ENCODE results near the gene ZNF766. TPM values are rescaled to one million over a fixed set of nuclear protein-coding genes. Genes with fewer than 3 reads are reported as not detected.

Gene ZNF766
- total RNA-seq, 2 experiments from 2014 or later = 15.8 to 17.1 TPM

- H3K4me3 ChIP-seq (ENCODE audit: low read depth, low read length, poor library complexity, severe bottlenecking) = no peak overlapping the region
- H3K9me2 ChIP-seq (ENCODE audit: insufficient read depth, low read length) = no peaks in the 10 kb centered on the region
- peaks cover 44% of the 10 kb centered on the region for H3K36me3 ChIP-seq (ENCODE audit: insufficient read depth, low read length)
- no peak for TF ChIP-seq CTCF (conservative IDR thresholded peaks at IDR 0.05; ENCODE audit: low read length)
- no peak for TF ChIP-seq EZH2phosphoT487 (IDR thresholded peaks at IDR 0.05; ENCODE audit: borderline replicate concordance, low read depth, low read length)
- H3K4me1 ChIP-seq (ENCODE audit: insufficient read depth, low read length, poor library complexity, severe bottlenecking) = no peaks in the 10 kb centered on the region
- intact Hi-C loops (cut with micrococcal nuclease; ENCODE audit: unreplicated experiment) = no loop called here
- no peaks in the 10 kb centered on the region for H3K79me2 ChIP-seq (ENCODE audit: insufficient read depth, low read depth, low read length)
- CTCF ChIA-PET (ENCODE audit: unreplicated experiment) = no interaction called here
- POLR2A ChIA-PET = interaction anchor here (0.5 kb wide), 1 partner anchor 43 kb away, joined by 9 read pairs; no protein-coding TSS in a partner anchor
- no peak for DNase-seq (ENCODE audit: low spot score)
- H2AFZ ChIP-seq (ENCODE audit: low read length) = no peak overlapping the region
- BruUV-seq (replicated peaks) = no TSS peak
- no peaks in the 10 kb centered on the region for H4K20me1 ChIP-seq (ENCODE audit: insufficient read depth, low read length)
- no peaks in the 10 kb centered on the region for H3K9me3 ChIP-seq (ENCODE audit: low read length)
- H3K27ac ChIP-seq (ENCODE audit: low read depth, low read length, poor library complexity, severe bottlenecking) = no peak overlapping the region
- no peak overlapping the region for H3K4me2 ChIP-seq (ENCODE audit: low read length)
These were observed 39.9 kb upstream of the ZNF766 start for GRCh38 chr19:52229524-52229923.

- no peak overlapping the region for H2AFZ ChIP-seq (ENCODE audit: low read length)
- no peaks in the 10 kb centered on the region for H3K4me1 ChIP-seq (ENCODE audit: insufficient read depth, low read length, poor library complexity, severe bottlenecking)
- intact Hi-C loops (cut with micrococcal nuclease; ENCODE audit: unreplicated experiment) = loop anchor here (10.0 kb wide), 1 partner anchor 306 kb away; the partner anchor contains the start of gene ZNF613
- H3K27ac ChIP-seq (ENCODE audit: low read depth, low read length, poor library complexity, severe bottlenecking) = no peak overlapping the region
- POLR2A ChIA-PET = no interaction called here
- H3K79me2 ChIP-seq (ENCODE audit: insufficient read depth, low read depth, low read length) = no peaks in the 10 kb centered on the region
- H3K9me2 ChIP-seq (ENCODE audit: insufficient read depth, low read length) = no peaks in the 10 kb centered on the region
- H3K4me2 ChIP-seq (ENCODE audit: low read length) = no peak overlapping the region
- H3K4me3 ChIP-seq (ENCODE audit: low read depth, low read length, poor library complexity, severe bottlenecking) = no peak overlapping the region
- CTCF ChIA-PET (ENCODE audit: unreplicated experiment) = no interaction called here
- H3K9me3 ChIP-seq (ENCODE audit: low read length) = no peaks in the 10 kb centered on the region
- no peak for DNase-seq (ENCODE audit: low spot score)
- H4K20me1 ChIP-seq (ENCODE audit: insufficient read depth, low read length) = no peaks in the 10 kb centered on the region
- BruUV-seq (replicated peaks) = no TSS peak
- H3K36me3 ChIP-seq (ENCODE audit: insufficient read depth, low read length) = peaks cover 33% of the 10 kb centered on the region
- TF ChIP-seq EZH2phosphoT487 (IDR thresholded peaks at IDR 0.05; ENCODE audit: borderline replicate concordance, low read depth, low read length) (no peak), CTCF (conservative IDR thresholded peaks at IDR 0.05; ENCODE audit: low read length) (no peak)
These were observed 38.7 kb upstream of the ZNF766 start for GRCh38 chr19:52230685-52231084.

- Histone ChIP-seq H3K79me2 (ENCODE audit: insufficient read depth, low read depth, low read length) (no peaks in the 10 kb centered on the region), H3K4me3 (ENCODE audit: low read depth, low read length, poor library complexity, severe bottlenecking) (no peak overlapping the region), H3K9me2 (ENCODE audit: insufficient read depth, low read length) (no peaks in the 10 kb centered on the region), H4K20me1 (ENCODE audit: insufficient read depth, low read length) (no peaks in the 10 kb centered on the region), H3K9me3 (ENCODE audit: low read length) (no peaks in the 10 kb centered on the region), H3K4me2 (ENCODE audit: low read length) (no peak overlapping the region), H3K27ac (ENCODE audit: low read depth, low read length, poor library complexity, severe bottlenecking) (no peak overlapping the region), H3K4me1 (ENCODE audit: insufficient read depth, low read length, poor library complexity, severe bottlenecking) (no peaks in the 10 kb centered on the region), H3K36me3 (ENCODE audit: insufficient read depth, low read length) (peaks cover 26% of the 10 kb centered on the region), H2AFZ (ENCODE audit: low read length) (no peak overlapping the region)
- intact Hi-C loops (cut with micrococcal nuclease; ENCODE audit: unreplicated experiment) = loop anchor here (10.0 kb wide), 1 partner anchor 307 kb away; the partner anchor contains the start of gene ZNF613
- TF ChIP-seq EZH2phosphoT487 (IDR thresholded peaks at IDR 0.05; ENCODE audit: borderline replicate concordance, low read depth, low read length) (no peak), CTCF (conservative IDR thresholded peaks at IDR 0.05; ENCODE audit: low read length) (no peak)
- CTCF ChIA-PET (ENCODE audit: unreplicated experiment) = no interaction called here
- POLR2A ChIA-PET = no interaction called here
- no TSS peak for BruUV-seq (replicated peaks)
- DNase-seq (ENCODE audit: low spot score) = no peak
These were observed 38.1 kb upstream of the ZNF766 start for GRCh38 chr19:52231154-52231910.
